Liver (tissue), 9 donors: ENCODE measurements around the gene DGKH. TPM values are rescaled to one million over a fixed set of nuclear protein-coding genes. Genes with fewer than 3 reads are reported as not detected.

ENCODE experiments used
- DNase-seq: peaks from one replicate; pipeline ENCODE4 v3.0.0-alpha.2; 2017; ENCODE audit warnings: low spot score
- H3K27ac ChIP-seq, 2 donors: one replicate each; pipeline ENCODE4 v1.7.0; 2013; ENCODE audit warnings: inconsistent platforms in 2 of 2, low read length in 2 of 2, control low read depth in 1 of 2, low read depth in 1 of 2, mild to moderate bottlenecking in 1 of 2
- H3K27me3 ChIP-seq, 4 donors: one replicate each; pipeline versions ENCODE4 v1.6.1 to v1.7.0; 2013; ENCODE audit warnings: low read length in 3 of 4, inconsistent platforms in 1 of 4, mild to moderate bottlenecking in 1 of 4, moderate library complexity in 1 of 4; ENCODE audit not compliant: control insufficient read depth in 4 of 4, insufficient read depth in 4 of 4
- H3K36me3 ChIP-seq, 4 donors: one replicate each; pipeline versions ENCODE4 v1.6.1 to v1.7.0; 2013; ENCODE audit warnings: low read length in 3 of 4, mild to moderate bottlenecking in 3 of 4, low read depth in 1 of 4, moderate library complexity in 1 of 4; ENCODE audit not compliant: control insufficient read depth in 4 of 4, insufficient read depth in 3 of 4
- H3K4me1 ChIP-seq, 4 donors: one replicate each; pipeline versions ENCODE4 v1.6.1 to v1.7.0; 2013; ENCODE audit warnings: low read length in 3 of 4, mild to moderate bottlenecking in 3 of 4, moderate library complexity in 1 of 4; ENCODE audit not compliant: control insufficient read depth in 4 of 4, insufficient read depth in 4 of 4
- H3K4me3 ChIP-seq, 3 donors: one replicate each; pipeline versions ENCODE4 v1.6.1 to v1.7.0; 2013; ENCODE audit warnings: low read length in 3 of 3, control low read depth in 1 of 3, low read depth in 1 of 3, mild to moderate bottlenecking in 1 of 3
- H3K9ac ChIP-seq, 2 donors: one replicate each; pipeline ENCODE4 v1.7.0; 2013; ENCODE audit warnings: low read length in 2 of 2, mild to moderate bottlenecking in 2 of 2, moderate library complexity in 2 of 2, control low read depth in 1 of 2, low read depth in 1 of 2
- H3K9me3 ChIP-seq, 4 donors: one replicate each; pipeline versions ENCODE4 v1.6.1 to v1.7.0; 2013; ENCODE audit warnings: low read length in 3 of 4; ENCODE audit not compliant: control insufficient read depth in 4 of 4
- CTCF ChIP-seq: fragments of 150-350 bp; IDR thresholded peaks from 2 replicates; pipeline ENCODE4 v1.5.1; 2017; ENCODE audit warnings: improper control_type of control experiment, low read depth, low read length; ENCODE audit not compliant: missing input control
- EGR1 ChIP-seq, 2 donors: IDR thresholded peaks; 2 replicates each; pipeline ENCODE4 v1.6.1; 2016 to 2018; ENCODE audit warnings: antibody characterized with exemption in 2 of 2, low read depth in 2 of 2
- FOXA1 ChIP-seq: IDR thresholded peaks from 2 replicates; pipeline ENCODE4 v1.6.1; 2016; ENCODE audit warnings: antibody characterized with exemption
- FOXA2 ChIP-seq: IDR thresholded peaks from 2 replicates; pipeline ENCODE4 v1.6.1; 2016; ENCODE audit warnings: antibody characterized with exemption
- GABPA ChIP-seq, 2 donors: IDR thresholded peaks in 1 of 2; conservative IDR thresholded peaks in 1 of 2; 2 replicates each; pipeline ENCODE4 v1.6.1; 2016; ENCODE audit warnings: antibody characterized with exemption in 2 of 2, mild to moderate bottlenecking in 1 of 2, moderate library complexity in 1 of 2
- HNF4A ChIP-seq, 2 donors: conservative IDR thresholded peaks; 2 replicates each; pipeline ENCODE4 v1.6.1; 2016; ENCODE audit warnings: antibody characterized with exemption in 2 of 2, mild to moderate bottlenecking in 2 of 2
- HNF4G ChIP-seq: IDR thresholded peaks from 2 replicates; pipeline ENCODE4 v1.6.1; 2016; ENCODE audit warnings: antibody characterized with exemption
- JUND ChIP-seq, 2 donors: IDR thresholded peaks; 2 replicates each; pipeline ENCODE4 v1.6.1; 2016; ENCODE audit warnings: antibody characterized with exemption in 2 of 2
- NR2F2 ChIP-seq: IDR thresholded peaks from 2 replicates; pipeline ENCODE4 v1.6.1; 2016; ENCODE audit warnings: antibody characterized with exemption
- RAD21 ChIP-seq, 2 donors: IDR thresholded peaks; 2 replicates each; pipeline ENCODE4 v1.6.1; 2016; ENCODE audit warnings: antibody characterized with exemption in 2 of 2, mild to moderate bottlenecking in 2 of 2
- RXRA ChIP-seq, 2 donors: IDR thresholded peaks; 2 replicates each; pipeline ENCODE4 v1.6.1; 2017 to 2018; ENCODE audit warnings: antibody characterized with exemption in 2 of 2, mild to moderate bottlenecking in 1 of 2
- SP1 ChIP-seq: IDR thresholded peaks from 2 replicates; pipeline ENCODE4 v1.6.1; 2018; ENCODE audit warnings: antibody characterized with exemption, mild to moderate bottlenecking
- TAF1 ChIP-seq: conservative IDR thresholded peaks from 2 replicates; pipeline ENCODE4 v1.6.1; 2016; ENCODE audit warnings: antibody characterized with exemption, mild to moderate bottlenecking
- YY1 ChIP-seq: IDR thresholded peaks from 2 replicates; pipeline ENCODE4 v1.6.1; 2016; ENCODE audit warnings: antibody characterized with exemption, mild to moderate bottlenecking
- WGBS: extraction: QIAGEN DNeasy Blood & Tissue Kit; methylation state at CpG from one replicate; pipeline ENCODE4 v1.1.7; 2013; 5-methylcytosine and 5-hydroxymethylcytosine counted together
- polyA plus RNA-seq, 2 donors: library from polyadenylated mRNA; stranded (reverse) in 1 of 2; unstranded in 1 of 2; fragments of 200-250 nt in 1 of 2; fragments of >200 nt in 1 of 2; fragmentation: Nextera tagmentation in 1 of 2; extraction: Ambion mirVana in 1 of 2; gene quantifications; one replicate each; pipeline versions ENCODE4 v1.2.1 to v1.2.3, GENCODE V29; 2013 to 2015
- total RNA-seq, 2 donors: library from RNA; depleted of rRNA; stranded (reverse); fragments of >200 nt; gene quantifications; one replicate each; pipeline ENCODE4 v1.2.3, GENCODE V29; 2014
- TF ChIP-seq, protein P1 (sequence below): IDR thresholded peaks from 2 replicates; pipeline ENCODE4 v1.6.1; 2016; ENCODE audit warnings: antibody characterized with exemption
- TF ChIP-seq, protein P2 (sequence below): IDR thresholded peaks from 2 replicates; pipeline ENCODE4 v1.6.1; 2016; ENCODE audit warnings: antibody characterized with exemption
- TF ChIP-seq, protein P3 (sequence below): IDR thresholded peaks from 2 replicates; pipeline ENCODE4 v1.6.1; 2016; ENCODE audit warnings: antibody characterized with exemption, mild to moderate bottlenecking
- TF ChIP-seq, protein P4 (sequence below): IDR thresholded peaks from 2 replicates; pipeline ENCODE4 v1.6.1; 2016; ENCODE audit warnings: antibody characterized with exemption
- donor health status: healthy.
- donor health status: healthy.
- donor health status: healthy.
- donor health status: healthy.
- donor health status: healthy.

The DGKH gene
- total and polyA plus RNA-seq, 4 donors: 0.25 to 3.7 (median 0.97) TPM

DNA sequence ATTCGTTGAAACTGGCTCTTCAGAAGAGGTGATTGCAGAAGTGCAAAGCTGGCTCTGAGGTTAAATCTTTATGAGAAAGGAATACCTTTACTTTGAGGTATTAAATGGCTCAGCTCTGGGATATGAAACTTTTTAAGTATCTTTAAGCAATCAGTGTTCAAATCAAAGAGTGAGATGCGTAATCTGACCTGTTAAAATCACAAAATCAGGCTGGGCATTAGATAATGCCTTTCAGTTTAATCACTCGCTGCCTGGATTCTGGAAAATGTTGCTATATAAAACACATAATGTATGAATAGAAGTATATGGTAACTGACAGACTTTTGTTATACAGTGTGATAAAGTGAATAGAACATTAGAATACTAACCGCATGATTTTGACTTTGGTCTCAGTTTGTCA lies 2.0 kb upstream of the DGKH start:
- Histone ChIP-seq H3K4me1 (peaks cover 1 to 27% (median 17%) of the 10 kb centered on the region in 4 donors), H3K36me3 (no peaks in the 10 kb centered on the region), H3K27me3 (no peaks in the 10 kb centered on the region), H3K4me3 (no peak overlapping the region), H3K9ac (no peak overlapping the region), H3K9me3 (no peaks in the 10 kb centered on the region), H3K27ac (no peak overlapping the region)
- no peak for DNase-seq
- WGBS: 95% methylated on average over 4 of the region's 4 CpGs
- TF ChIP-seq SP1 (no peak), GABPA (IDR thresholded peaks at IDR 0.05 in 1 of 2, conservative IDR thresholded peaks at IDR 0.05 in 1 of 2) (no peak), FOXA1 (no peak), HNF4A (conservative IDR thresholded peaks at IDR 0.05) (no peak), FOXA2 (no peak), JUND (IDR thresholded peaks at IDR 0.05) (no peak), RXRA (IDR thresholded peaks at IDR 0.05) (no peak), HNF4G (no peak), YY1 (no peak), NR2F2 (no peak), CTCF (no peak), EGR1 (IDR thresholded peaks at IDR 0.05; ENCODE audit: low read depth in 2 of 2) (no peak), RAD21 (IDR thresholded peaks at IDR 0.05) (no peak), TAF1 (no peak)
- TF ChIP-seq, protein P1, sequence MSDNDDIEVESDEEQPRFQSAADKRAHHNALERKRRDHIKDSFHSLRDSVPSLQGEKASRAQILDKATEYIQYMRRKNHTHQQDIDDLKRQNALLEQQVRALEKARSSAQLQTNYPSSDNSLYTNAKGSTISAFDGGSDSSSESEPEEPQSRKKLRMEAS: no peak
- TF ChIP-seq, protein P2, sequence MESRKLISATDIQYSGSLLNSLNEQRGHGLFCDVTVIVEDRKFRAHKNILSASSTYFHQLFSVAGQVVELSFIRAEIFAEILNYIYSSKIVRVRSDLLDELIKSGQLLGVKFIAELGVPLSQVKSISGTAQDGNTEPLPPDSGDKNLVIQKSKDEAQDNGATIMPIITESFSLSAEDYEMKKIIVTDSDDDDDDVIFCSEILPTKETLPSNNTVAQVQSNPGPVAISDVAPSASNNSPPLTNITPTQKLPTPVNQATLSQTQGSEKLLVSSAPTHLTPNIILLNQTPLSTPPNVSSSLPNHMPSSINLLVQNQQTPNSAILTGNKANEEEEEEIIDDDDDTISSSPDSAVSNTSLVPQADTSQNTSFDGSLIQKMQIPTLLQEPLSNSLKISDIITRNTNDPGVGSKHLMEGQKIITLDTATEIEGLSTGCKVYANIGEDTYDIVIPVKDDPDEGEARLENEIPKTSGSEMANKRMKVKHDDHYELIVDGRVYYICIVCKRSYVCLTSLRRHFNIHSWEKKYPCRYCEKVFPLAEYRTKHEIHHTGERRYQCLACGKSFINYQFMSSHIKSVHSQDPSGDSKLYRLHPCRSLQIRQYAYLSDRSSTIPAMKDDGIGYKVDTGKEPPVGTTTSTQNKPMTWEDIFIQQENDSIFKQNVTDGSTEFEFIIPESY: no peak
- TF ChIP-seq, protein P3, sequence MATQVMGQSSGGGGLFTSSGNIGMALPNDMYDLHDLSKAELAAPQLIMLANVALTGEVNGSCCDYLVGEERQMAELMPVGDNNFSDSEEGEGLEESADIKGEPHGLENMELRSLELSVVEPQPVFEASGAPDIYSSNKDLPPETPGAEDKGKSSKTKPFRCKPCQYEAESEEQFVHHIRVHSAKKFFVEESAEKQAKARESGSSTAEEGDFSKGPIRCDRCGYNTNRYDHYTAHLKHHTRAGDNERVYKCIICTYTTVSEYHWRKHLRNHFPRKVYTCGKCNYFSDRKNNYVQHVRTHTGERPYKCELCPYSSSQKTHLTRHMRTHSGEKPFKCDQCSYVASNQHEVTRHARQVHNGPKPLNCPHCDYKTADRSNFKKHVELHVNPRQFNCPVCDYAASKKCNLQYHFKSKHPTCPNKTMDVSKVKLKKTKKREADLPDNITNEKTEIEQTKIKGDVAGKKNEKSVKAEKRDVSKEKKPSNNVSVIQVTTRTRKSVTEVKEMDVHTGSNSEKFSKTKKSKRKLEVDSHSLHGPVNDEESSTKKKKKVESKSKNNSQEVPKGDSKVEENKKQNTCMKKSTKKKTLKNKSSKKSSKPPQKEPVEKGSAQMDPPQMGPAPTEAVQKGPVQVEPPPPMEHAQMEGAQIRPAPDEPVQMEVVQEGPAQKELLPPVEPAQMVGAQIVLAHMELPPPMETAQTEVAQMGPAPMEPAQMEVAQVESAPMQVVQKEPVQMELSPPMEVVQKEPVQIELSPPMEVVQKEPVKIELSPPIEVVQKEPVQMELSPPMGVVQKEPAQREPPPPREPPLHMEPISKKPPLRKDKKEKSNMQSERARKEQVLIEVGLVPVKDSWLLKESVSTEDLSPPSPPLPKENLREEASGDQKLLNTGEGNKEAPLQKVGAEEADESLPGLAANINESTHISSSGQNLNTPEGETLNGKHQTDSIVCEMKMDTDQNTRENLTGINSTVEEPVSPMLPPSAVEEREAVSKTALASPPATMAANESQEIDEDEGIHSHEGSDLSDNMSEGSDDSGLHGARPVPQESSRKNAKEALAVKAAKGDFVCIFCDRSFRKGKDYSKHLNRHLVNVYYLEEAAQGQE: no peak
- TF ChIP-seq, protein P4, sequence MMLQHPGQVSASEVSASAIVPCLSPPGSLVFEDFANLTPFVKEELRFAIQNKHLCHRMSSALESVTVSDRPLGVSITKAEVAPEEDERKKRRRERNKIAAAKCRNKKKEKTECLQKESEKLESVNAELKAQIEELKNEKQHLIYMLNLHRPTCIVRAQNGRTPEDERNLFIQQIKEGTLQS: no peak
